ENCODE results near the gene KIF1C. TPM values are rescaled to one million over a fixed set of nuclear protein-coding genes. Genes with fewer than 3 reads are reported as not detected.

Gene KIF1C
- total RNA-seq, 2 donors from 2014 or later = 108 to 133 TPM

DNA sequence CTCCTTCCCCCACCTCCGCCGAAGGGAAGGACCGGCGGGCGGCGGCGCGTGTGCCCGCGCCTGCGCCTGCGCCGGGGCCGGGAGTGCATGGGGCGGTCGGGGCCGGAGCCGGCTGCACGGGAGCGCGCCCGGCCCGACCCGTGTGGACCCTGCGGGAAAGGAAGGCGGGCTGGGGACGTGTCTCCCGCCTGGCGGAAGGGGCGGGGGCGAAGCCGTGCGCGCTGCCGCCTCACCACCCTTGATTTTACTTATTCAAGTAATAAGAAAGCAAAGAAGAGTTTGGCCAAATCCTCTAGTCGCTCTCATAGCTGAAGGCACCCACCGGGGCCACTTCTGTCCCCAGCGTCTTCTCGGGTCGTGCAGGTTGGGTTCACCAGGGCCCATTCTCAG, 48.8 kb upstream of the KIF1C start:
- Mint-ChIP-seq H3K4me3 (peak overlapping the region; percentile 93), H3K9me3 (no peaks in the 10 kb centered on the region), H3K4me1 (peaks cover 37% of the 10 kb centered on the region), H3K27ac (peak overlapping the region; percentile 98), H3K27me3 (ENCODE audit: insufficient read depth) (no peaks in the 10 kb centered on the region), H3K36me3 (ENCODE audit: low read depth) (peaks cover 27% of the 10 kb centered on the region)
- Histone ChIP-seq H3K36me3 (ENCODE audit: control insufficient read depth, insufficient read depth, low read length) (peaks cover 27% of the 10 kb centered on the region), H3K9ac (ENCODE audit: extremely low read depth, low read length, poor library complexity, severe bottlenecking) (peak overlapping the region; percentile 85), H3K4me1 (ENCODE audit: control insufficient read depth, insufficient read depth, low read length) (peaks cover 19% of the 10 kb centered on the region), H3K9me3 (ENCODE audit: control insufficient read depth, low read length) (no peaks in the 10 kb centered on the region), H3K27me3 (ENCODE audit: control insufficient read depth, insufficient read depth, low read length, poor library complexity, severe bottlenecking) (no peaks in the 10 kb centered on the region), H3K4me3 (ENCODE audit: low read length) (peak overlapping the region; percentile 91), H3K27ac (ENCODE audit: low read depth, low read length) (peak overlapping the region; percentile 96)
- peak; percentile 96 for DNase-seq
- WGBS, 2 experiments (ENCODE audit: insufficient coverage in 1 of 2, insufficient read length in 1 of 2) = 0% methylated on average over 8 to 34 of the region's 40 CpGs
- TF ChIP-seq, protein P1, sequence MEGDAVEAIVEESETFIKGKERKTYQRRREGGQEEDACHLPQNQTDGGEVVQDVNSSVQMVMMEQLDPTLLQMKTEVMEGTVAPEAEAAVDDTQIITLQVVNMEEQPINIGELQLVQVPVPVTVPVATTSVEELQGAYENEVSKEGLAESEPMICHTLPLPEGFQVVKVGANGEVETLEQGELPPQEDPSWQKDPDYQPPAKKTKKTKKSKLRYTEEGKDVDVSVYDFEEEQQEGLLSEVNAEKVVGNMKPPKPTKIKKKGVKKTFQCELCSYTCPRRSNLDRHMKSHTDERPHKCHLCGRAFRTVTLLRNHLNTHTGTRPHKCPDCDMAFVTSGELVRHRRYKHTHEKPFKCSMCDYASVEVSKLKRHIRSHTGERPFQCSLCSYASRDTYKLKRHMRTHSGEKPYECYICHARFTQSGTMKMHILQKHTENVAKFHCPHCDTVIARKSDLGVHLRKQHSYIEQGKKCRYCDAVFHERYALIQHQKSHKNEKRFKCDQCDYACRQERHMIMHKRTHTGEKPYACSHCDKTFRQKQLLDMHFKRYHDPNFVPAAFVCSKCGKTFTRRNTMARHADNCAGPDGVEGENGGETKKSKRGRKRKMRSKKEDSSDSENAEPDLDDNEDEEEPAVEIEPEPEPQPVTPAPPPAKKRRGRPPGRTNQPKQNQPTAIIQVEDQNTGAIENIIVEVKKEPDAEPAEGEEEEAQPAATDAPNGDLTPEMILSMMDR (conservative IDR thresholded peaks at IDR 0.05) = no peak

DNA sequence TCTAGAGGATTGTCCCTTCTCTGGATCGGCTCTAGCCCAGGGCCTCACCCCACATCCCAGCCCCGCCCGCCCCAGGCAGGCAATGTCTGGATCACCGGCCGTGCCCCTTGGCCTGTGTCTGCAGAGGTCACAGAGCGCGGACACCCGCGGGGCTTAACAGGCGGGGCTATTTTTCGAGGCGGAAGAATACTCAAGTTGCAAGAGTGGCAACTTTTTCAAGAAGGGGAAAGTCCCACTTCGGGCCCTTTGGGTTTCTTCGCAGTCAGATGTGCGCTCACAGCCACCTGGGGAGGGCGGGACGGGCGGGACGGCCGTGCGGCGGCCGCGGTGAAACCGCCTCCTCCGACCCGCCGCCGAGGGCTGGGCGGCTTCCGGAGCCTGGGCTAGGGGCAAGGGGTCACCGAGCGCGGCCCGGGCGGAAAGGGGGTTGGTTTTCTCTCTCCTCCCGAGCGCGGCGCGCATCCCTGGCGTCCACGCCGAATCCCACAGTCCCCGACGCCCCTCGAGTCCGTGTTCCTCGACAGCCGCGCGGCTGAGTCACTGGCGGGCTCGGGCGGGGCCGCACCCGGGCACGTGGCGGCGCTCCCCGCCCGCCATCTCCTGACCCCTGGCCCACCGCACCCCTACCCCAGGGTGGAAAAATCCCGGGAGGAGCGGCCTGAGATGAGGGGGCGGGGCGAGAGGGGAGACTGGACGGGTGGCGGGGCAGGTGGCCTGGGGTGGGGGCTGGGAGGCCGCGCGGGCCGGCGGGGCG, 48.3 kb upstream of the KIF1C start:
- Histone ChIP-seq H3K27ac (ENCODE audit: low read depth, low read length) (peak overlapping the region; percentile 96), H3K36me3 (ENCODE audit: control insufficient read depth, insufficient read depth, low read length) (peaks cover 30% of the 10 kb centered on the region), H3K9me3 (ENCODE audit: control insufficient read depth, low read length) (no peaks in the 10 kb centered on the region), H3K4me1 (ENCODE audit: control insufficient read depth, insufficient read depth, low read length) (peaks cover 19% of the 10 kb centered on the region), H3K27me3 (ENCODE audit: control insufficient read depth, insufficient read depth, low read length, poor library complexity, severe bottlenecking) (no peaks in the 10 kb centered on the region), H3K9ac (ENCODE audit: extremely low read depth, low read length, poor library complexity, severe bottlenecking) (peak overlapping the region; percentile 85), H3K4me3 (ENCODE audit: low read length) (peak overlapping the region; percentile 91)
- WGBS, 2 experiments (ENCODE audit: insufficient coverage in 1 of 2, insufficient read length in 1 of 2) = 0% methylated on average over 13 to 65 of the region's 75 CpGs
- H3K9me3 Mint-ChIP-seq = no peaks in the 10 kb centered on the region
- peaks cover 33% of the 10 kb centered on the region for H3K4me1 Mint-ChIP-seq
- peaks cover 23% of the 10 kb centered on the region for H3K36me3 Mint-ChIP-seq (ENCODE audit: low read depth)
- peak; percentile 94 for DNase-seq
- H3K27me3 Mint-ChIP-seq (ENCODE audit: insufficient read depth) = no peaks in the 10 kb centered on the region
- TF ChIP-seq, protein P1 (conservative IDR thresholded peaks at IDR 0.05) = no peak
- H3K4me3 Mint-ChIP-seq = peak overlapping the region; percentile 93
- H3K27ac Mint-ChIP-seq = peak overlapping the region; percentile 90

DNA sequence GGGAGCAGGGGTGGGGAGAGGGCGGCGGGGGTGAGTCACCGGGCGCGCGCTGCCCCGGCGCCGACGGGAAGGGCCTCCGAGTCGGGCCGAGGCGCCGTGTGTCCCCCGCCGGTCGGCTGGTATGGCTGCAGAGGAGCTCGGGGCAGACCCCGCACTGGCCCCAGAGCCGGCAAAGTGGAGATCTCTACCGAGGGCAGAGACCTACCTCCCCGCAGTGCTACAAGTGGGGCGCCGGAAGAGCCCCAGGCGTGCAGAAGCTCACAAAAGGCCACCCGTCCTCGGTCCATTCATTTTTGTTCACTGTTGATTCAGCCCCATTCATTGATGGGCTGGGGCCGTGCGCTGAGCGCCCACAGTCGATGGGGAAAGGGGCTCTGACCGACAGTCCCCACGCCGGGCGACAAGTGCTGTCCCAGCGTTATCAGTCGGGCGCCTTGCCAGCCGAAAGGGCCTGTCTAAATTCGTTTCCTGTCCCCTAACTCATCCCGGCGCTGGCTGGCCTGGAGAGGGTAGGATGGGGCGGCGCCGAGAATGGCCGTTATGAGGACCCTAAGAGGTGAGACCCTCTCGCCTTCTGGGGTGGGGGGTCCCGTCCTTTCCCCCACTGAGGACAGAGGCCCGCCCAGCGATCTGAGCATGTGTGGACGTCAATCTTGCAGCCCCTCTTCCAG, 47.5 kb upstream of the KIF1C start:
- Mint-ChIP-seq H3K36me3 (ENCODE audit: low read depth) (peaks cover 17% of the 10 kb centered on the region), H3K9me3 (no peaks in the 10 kb centered on the region), H3K4me3 (peak overlapping the region; percentile 93), H3K27me3 (ENCODE audit: insufficient read depth) (no peaks in the 10 kb centered on the region), H3K4me1 (peaks cover 30% of the 10 kb centered on the region), H3K27ac (peak overlapping the region; percentile 87)
- H3K4me3 ChIP-seq (ENCODE audit: low read length) = peak overlapping the region; percentile 80
- TF ChIP-seq, protein P1 (conservative IDR thresholded peaks at IDR 0.05) = no peak
- 0 to 5% methylated on average over 34 to 52 of the region's 52 CpGs for WGBS, 2 experiments (ENCODE audit: insufficient coverage in 1 of 2, insufficient read length in 1 of 2)
- peak overlapping the region; percentile 96 for H3K27ac ChIP-seq (ENCODE audit: low read depth, low read length)
- no peaks in the 10 kb centered on the region for H3K27me3 ChIP-seq (ENCODE audit: control insufficient read depth, insufficient read depth, low read length, poor library complexity, severe bottlenecking)
- H3K9ac ChIP-seq (ENCODE audit: extremely low read depth, low read length, poor library complexity, severe bottlenecking) = peak overlapping the region; percentile 44
- H3K36me3 ChIP-seq (ENCODE audit: control insufficient read depth, insufficient read depth, low read length) = peaks cover 23% of the 10 kb centered on the region
- H3K9me3 ChIP-seq (ENCODE audit: control insufficient read depth, low read length) = no peaks in the 10 kb centered on the region
- peak; percentile 84 for DNase-seq
- peaks cover 14% of the 10 kb centered on the region for H3K4me1 ChIP-seq (ENCODE audit: control insufficient read depth, insufficient read depth, low read length)

Data from endodermal cell (in vitro differentiated cells).